K562 (cell line): ENCODE measurements around the gene GAPDH. TPM values are rescaled to one million over a fixed set of nuclear protein-coding genes. Genes with fewer than 3 reads are reported as not detected.
A peak's percentile ranks its signal among the peaks of the same experiment; 100 is the strongest.

ENCODE experiments used
- CCNT2 ChIP-seq: IDR thresholded peaks from 2 replicates; pipeline ENCODE4 v1.6.1; 2011; ENCODE audit warnings: borderline replicate concordance, low read depth, mild to moderate bottlenecking, moderate library complexity, mixed read lengths, low read length; ENCODE audit not compliant: insufficient read length; ENCODE audit errors: extremely low read depth
- CREM ChIP-seq: IDR thresholded peaks from 2 replicates; pipeline ENCODE4 v1.6.1; 2014; ENCODE audit warnings: antibody characterized with exemption, low read depth
- ESRRA ChIP-seq: fragments of 450-650 bp; IDR thresholded peaks from 2 replicates; pipeline ENCODE4 v1.6.1; 2014; ENCODE audit warnings: low read depth, mild to moderate bottlenecking, moderate library complexity, borderline replicate concordance
- FOSL1 ChIP-seq: fragments of 200-800 bp; sonication (Bioruptor generic); conservative IDR thresholded peaks from 2 replicates; pipeline ENCODE4 v1.6.1; 2016; ENCODE audit warnings: missing genetic modification characterization, missing compliant biosample characterization
- FOXJ2 ChIP-seq: fragments of 200-800 bp; sonication (Bioruptor generic); IDR thresholded peaks from 2 replicates; pipeline ENCODE4 v1.6.1; 2016; ENCODE audit warnings: missing genetic modification characterization, missing compliant biosample characterization
- FOXP1 ChIP-seq: sonication (generic); formaldehyde crosslinking; IDR thresholded peaks from 2 replicates; pipeline ENCODE4 v1.8.0; 2022; ENCODE audit warnings: mild to moderate bottlenecking, missing genetic modification reagents
- GABPA ChIP-seq: fragments of 200-800 bp; sonication (Bioruptor generic); conservative IDR thresholded peaks from 2 replicates; pipeline ENCODE4 v1.6.1; 2016; ENCODE audit warnings: low read depth, missing genetic modification characterization, missing compliant biosample characterization
- HNRNPK ChIP-seq: fragments of 200-400 bp; formaldehyde crosslinking; IDR thresholded peaks from one replicate; pipeline ENCODE4 v1.6.1; 2018; ENCODE audit warnings: mild to moderate bottlenecking, low read depth, low read length; ENCODE audit not compliant: poor library complexity, severe bottlenecking
- MAX ChIP-seq: sonication (generic); formaldehyde crosslinking; IDR thresholded peaks from 2 replicates; pipeline ENCODE4 v1.9.0; 2022; ENCODE audit warnings: mild to moderate bottlenecking, missing genetic modification reagents
- MYNN ChIP-seq, 2 experiments: sonication (generic); formaldehyde crosslinking in 1 of 2; IDR thresholded peaks; 2 replicates each; pipeline versions ENCODE4 v1.5.0 to v1.6.1; 2016 to 2020; ENCODE audit warnings: antibody characterized with exemption in 1 of 2, missing genetic modification reagents in 1 of 2
- NR2C2 ChIP-seq, 2 experiments: fragments of 200-800 bp in 1 of 2; sonication (Bioruptor generic) in 1 of 2; sonication (generic) in 1 of 2; formaldehyde crosslinking in 1 of 2; IDR thresholded peaks; 2 replicates each; pipeline versions ENCODE4 v1.6.1 to v1.8.0; 2016 to 2022; ENCODE audit warnings: mild to moderate bottlenecking in 1 of 2, missing compliant biosample characterization in 1 of 2, missing genetic modification characterization in 1 of 2, missing genetic modification reagents in 1 of 2
- POLR2AphosphoS5 ChIP-seq: IDR thresholded peaks from 2 replicates; pipeline ENCODE4 v1.6.1; 2011; ENCODE audit warnings: mild to moderate bottlenecking, low read depth, low read length, moderate library complexity; ENCODE audit not compliant: control insufficient read depth, insufficient read depth
- RB1 ChIP-seq: fragments of 450-650 bp; IDR thresholded peaks from 2 replicates; pipeline ENCODE4 v1.6.1; 2017; ENCODE audit warnings: low read depth, mild to moderate bottlenecking
- SIN3A ChIP-seq, 2 experiments: fragments of 150-350 bp in 1 of 2; IDR thresholded peaks; 2 replicates each; pipeline ENCODE4 v1.6.1; 2011 to 2016; ENCODE audit warnings: borderline replicate concordance in 2 of 2, low read depth in 2 of 2, low read length in 2 of 2, mild to moderate bottlenecking in 2 of 2, moderate library complexity in 2 of 2; ENCODE audit not compliant: control insufficient read depth in 1 of 2
- TCF3 ChIP-seq: sonication (generic); formaldehyde crosslinking; IDR thresholded peaks from 2 replicates; pipeline ENCODE4 v1.4.0; 2020; ENCODE audit warnings: mild to moderate bottlenecking, missing genetic modification reagents
- ZNF655 ChIP-seq: fragments of 250-450 bp; sonication (Bioruptor Pico); IDR thresholded peaks from 2 replicates; pipeline ENCODE4 v1.5.0; 2021
- polyA plus RNA-seq, 8 experiments: library from polyadenylated mRNA; depleted of rRNA in 4 of 8; stranded (reverse) in 5 of 8; unstranded in 3 of 8; fragments of >200 nt; fragmentation: Nextera tagmentation in 2 of 8; fragmentation: Illumina TruSeq in 1 of 8; extraction: Ambion mirVana in 2 of 8; extraction: Trizol in 1 of 8; gene quantifications; 2 replicates each; pipeline versions ENCODE4 v1.2.1 to v1.2.3, GENCODE V29; 2011 to 2014; ENCODE audit warnings: inconsistent platforms in 1 of 8, missing spikeins in 1 of 8
- total RNA-seq, 7 experiments: library from RNA; depleted of rRNA in 6 of 7; stranded (reverse); fragments of >200 nt in 6 of 7; fragmentation: Illumina TruSeq in 2 of 7; extraction: Trizol in 2 of 7; gene quantifications; 2 replicates each; pipeline versions ENCODE4 v1.2.1 to v1.2.3, GENCODE V29; 2011 to 2021; ENCODE audit warnings: low replicate concordance in 1 of 7
- TF ChIP-seq, protein P1 (sequence below), 3 experiments: IDR thresholded peaks in 2 of 3; conservative IDR thresholded peaks in 1 of 3; 2 replicates each; pipeline ENCODE4 v1.5.1; 2011 to 2012; ENCODE audit warnings: low read length in 3 of 3, mild to moderate bottlenecking in 3 of 3, control low read depth in 2 of 3, improper control_type of control experiment in 1 of 3, inconsistent platforms in 1 of 3, low read depth in 1 of 3, mixed read lengths in 1 of 3, moderate library complexity in 1 of 3; ENCODE audit not compliant: insufficient read depth in 2 of 3

Gene GAPDH
- total and polyA plus RNA-seq, 9 of the 15 experiments (the other 6 are each of a cell fraction or from before 2014, with no cell fraction given): 2,206 to 6,793 (median 4,217) TPM

GRCh38 chr12:6532927-6533652, 1.2 kb upstream of the GAPDH start (continued):
- TF ChIP-seq FOSL1 (no peak), FOXP1 (CRISPR knock-in tag) (0 out of 2 replicates have a peak, but pooled peaks have one; percentile 21), CCNT2 (peak; percentile 1), RB1 (no peak), MYNN (IDR thresholded peaks at IDR 0.05) (0 out of 2 replicates have a peak, but pooled peaks have one; percentile 28), MYNN (CRISPR knock-in tag; IDR thresholded peaks at IDR 0.05) (no peak), POLR2AphosphoS5 (0 out of 2 replicates have a peak, but pooled peaks have one; percentile 9), ZNF655 (CRISPR knock-in tag) (no peak), FOXJ2 (tag) (no peak), NR2C2 (CRISPR knock-in tag; IDR thresholded peaks at IDR 0.05) (no peak), NR2C2 (tag; IDR thresholded peaks at IDR 0.05) (no peak), GABPA (peak; percentile 56; the same call in 1 of the 2 replicates), MAX (CRISPR knock-in tag) (no peak), HNRNPK (no peak), TCF3 (CRISPR knock-in tag) (no peak), ESRRA (no peak), SIN3A (IDR thresholded peaks at IDR 0.05; ENCODE audit: borderline replicate concordance in 2 of 2, control insufficient read depth in 1 of 2, low read depth in 2 of 2, low read length in 2 of 2) (peak in 1 of 2 experiments; percentile 45; a peak in 1 of 4 replicates), CREM (peak; percentile 21; the same call in 1 of the 2 replicates)
- TF ChIP-seq, protein P1, sequence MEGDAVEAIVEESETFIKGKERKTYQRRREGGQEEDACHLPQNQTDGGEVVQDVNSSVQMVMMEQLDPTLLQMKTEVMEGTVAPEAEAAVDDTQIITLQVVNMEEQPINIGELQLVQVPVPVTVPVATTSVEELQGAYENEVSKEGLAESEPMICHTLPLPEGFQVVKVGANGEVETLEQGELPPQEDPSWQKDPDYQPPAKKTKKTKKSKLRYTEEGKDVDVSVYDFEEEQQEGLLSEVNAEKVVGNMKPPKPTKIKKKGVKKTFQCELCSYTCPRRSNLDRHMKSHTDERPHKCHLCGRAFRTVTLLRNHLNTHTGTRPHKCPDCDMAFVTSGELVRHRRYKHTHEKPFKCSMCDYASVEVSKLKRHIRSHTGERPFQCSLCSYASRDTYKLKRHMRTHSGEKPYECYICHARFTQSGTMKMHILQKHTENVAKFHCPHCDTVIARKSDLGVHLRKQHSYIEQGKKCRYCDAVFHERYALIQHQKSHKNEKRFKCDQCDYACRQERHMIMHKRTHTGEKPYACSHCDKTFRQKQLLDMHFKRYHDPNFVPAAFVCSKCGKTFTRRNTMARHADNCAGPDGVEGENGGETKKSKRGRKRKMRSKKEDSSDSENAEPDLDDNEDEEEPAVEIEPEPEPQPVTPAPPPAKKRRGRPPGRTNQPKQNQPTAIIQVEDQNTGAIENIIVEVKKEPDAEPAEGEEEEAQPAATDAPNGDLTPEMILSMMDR (IDR thresholded peaks at IDR 0.05 in 2 of 3, conservative IDR thresholded peaks at IDR 0.05 in 1 of 3; ENCODE audit: insufficient read depth in 2 of 3, low read depth in 1 of 3, low read length in 3 of 3): no peak
- TF ChIP-seq, all 486 proteins: peak for 16
